HepG2 (cell line): ENCODE measurements around the gene XDH. TPM values are rescaled to one million over a fixed set of nuclear protein-coding genes. Genes with fewer than 3 reads are reported as not detected.

ENCODE experiments used
- ATAC-seq: fragments of 200-7000 bp; cut with Tn5 transposase; 3 replicates; pipeline ENCODE4 v1.9.1; 2020; ENCODE audit warnings: mild to moderate bottlenecking, moderate library complexity
- BruUV-seq: library from RNA; stranded (reverse); fragments of 400-500 nt; replicated peaks from 2 replicates; lab custom pipeline; 2021; lab: Mats Ljungman, UMichigan
- CTCF ChIA-PET: fragments of 300-600 bp; formaldehyde crosslinking; extraction: SDS; loops from one replicate; lab custom pipeline; 2021; ENCODE audit warnings: low total read pairs, inconsistent platforms, low intra/inter-chr PET ratio; lab: Yijun Ruan, JAX
- POLR2A ChIA-PET: fragments of 350-600 bp; sonication (Branson Sonifier 250); formaldehyde crosslinking; loops from one replicate; lab custom pipeline; 2020; ENCODE audit warnings: antibody characterized with exemption, inconsistent platforms; lab: Yijun Ruan, JAX
- DNase-seq: peaks from one replicate; pipeline ENCODE4 v3.0.0-alpha.2; 2015; ENCODE audit warnings: low spot score
- FAIRE-seq: peaks from 3 replicates; lab custom pipeline; 2011; peaks lifted over from hg19 to GRCh38; lab: Jason Lieb, UNC
- H2AFZ ChIP-seq: one replicate; pipeline ENCODE4 v1.6.1; 2011; ENCODE audit warnings: low read length, inconsistent platforms
- H3K27ac ChIP-seq: fragments of 300-600 bp; 3 replicates; pipeline ENCODE4 v1.8.0; 2011; ENCODE audit warnings: mixed run types, mild to moderate bottlenecking, mixed read lengths, low read length, inconsistent platforms; ENCODE audit not compliant: insufficient read depth; ENCODE audit errors: extremely low read length
- H3K27me3 ChIP-seq, 2 experiments: fragments of 200-600 bp in 1 of 2; 2 replicates in 1 of 2; 3 replicates in 1 of 2; pipeline versions ENCODE4 v1.6.0 to v1.8.0; 2011; ENCODE audit warnings: low read length in 2 of 2, mild to moderate bottlenecking in 2 of 2, moderate library complexity in 2 of 2, inconsistent platforms in 1 of 2; ENCODE audit not compliant: insufficient read depth in 2 of 2, control insufficient read depth in 1 of 2
- H3K36me3 ChIP-seq, 2 experiments: fragments of 200-600 bp in 1 of 2; replicated peaks in 1 of 2; 2 replicates in 1 of 2; 3 replicates in 1 of 2; pipeline versions ENCODE4 v1.5.1 to v1.8.0; 2011; ENCODE audit warnings: low read length in 2 of 2, inconsistent platforms in 1 of 2; ENCODE audit not compliant: insufficient read depth in 2 of 2, control insufficient read depth in 1 of 2
- H3K4me1 ChIP-seq: 2 replicates; pipeline ENCODE4 v1.5.1; 2012; ENCODE audit warnings: low read length, inconsistent platforms; ENCODE audit not compliant: insufficient read depth
- H3K4me2 ChIP-seq: 2 replicates; pipeline ENCODE4 v1.6.0; 2011; ENCODE audit warnings: low read depth, low read length, inconsistent platforms
- H3K4me3 ChIP-seq, 3 experiments: fragments of 200-600 bp in 1 of 3; sonication (generic), shearing (Covaris generic) in 1 of 3; replicated peaks in 1 of 3; 2 replicates each; pipeline ENCODE4 v1.5.1; 2011 to 2016; ENCODE audit warnings: low read length in 3 of 3, inconsistent platforms in 2 of 3, low read depth in 2 of 3, mild to moderate bottlenecking in 2 of 3, control low read depth in 1 of 3, mixed read lengths in 1 of 3; ENCODE audit not compliant: insufficient read depth in 1 of 3
- H3K79me2 ChIP-seq: one replicate; pipeline ENCODE4 v1.6.1; 2011; ENCODE audit warnings: low read length, inconsistent platforms; ENCODE audit not compliant: insufficient read depth
- H3K9ac ChIP-seq: 2 replicates; pipeline ENCODE4 v1.6.0; 2011; ENCODE audit warnings: mild to moderate bottlenecking, low read depth, low read length, inconsistent platforms; ENCODE audit not compliant: insufficient read depth
- H3K9me3 ChIP-seq: 2 replicates; pipeline ENCODE4 v1.5.1; 2012; ENCODE audit warnings: mild to moderate bottlenecking, low read length
- H4K20me1 ChIP-seq: 2 replicates; pipeline ENCODE4 v1.6.0; 2011; ENCODE audit warnings: inconsistent platforms, mild to moderate bottlenecking, low read length, moderate library complexity; ENCODE audit not compliant: insufficient read depth
- ARNT2 ChIP-seq: sonication (generic); formaldehyde crosslinking; IDR thresholded peaks from 2 replicates; pipeline ENCODE4 v1.8.0; 2022; ENCODE audit warnings: mild to moderate bottlenecking, low read depth, missing genetic modification reagents, moderate library complexity
- ATM ChIP-seq: fragments of 450-650 bp; IDR thresholded peaks from 2 replicates; pipeline ENCODE4 v1.7.1; 2017; ENCODE audit warnings: mild to moderate bottlenecking, borderline replicate concordance
- CSRNP2 ChIP-seq: sonication (generic); formaldehyde crosslinking; conservative IDR thresholded peaks from 2 replicates; pipeline ENCODE4 v1.8.0; 2022; ENCODE audit warnings: low read depth, missing genetic modification reagents
- HNF1A ChIP-seq, 2 experiments: sonication (generic) in 1 of 2; formaldehyde crosslinking in 1 of 2; IDR thresholded peaks; 2 replicates each; pipeline versions ENCODE4 v1.4.0 to v1.6.1; 2016 to 2020; ENCODE audit warnings: borderline replicate concordance in 1 of 2, low read depth in 1 of 2, mild to moderate bottlenecking in 1 of 2, missing genetic modification reagents in 1 of 2
- KLF12 ChIP-seq: sonication (generic); formaldehyde crosslinking; IDR thresholded peaks from 2 replicates; pipeline ENCODE4 v1.4.0; 2020; ENCODE audit warnings: missing genetic modification reagents, borderline replicate concordance
- MAFF ChIP-seq: IDR thresholded peaks from 2 replicates; pipeline ENCODE4 v1.6.1; 2011; ENCODE audit warnings: low read depth, low read length, improper control_type of control experiment
- NFIB ChIP-seq: sonication (generic); formaldehyde crosslinking; IDR thresholded peaks from 2 replicates; pipeline ENCODE4 v1.9.0; 2021; ENCODE audit warnings: missing genetic modification reagents, mild to moderate bottlenecking, borderline replicate concordance
- PAF1 ChIP-seq: IDR thresholded peaks from 2 replicates; pipeline ENCODE4 v1.6.1; 2016; ENCODE audit warnings: missing genetic modification reagents, missing compliant biosample characterization
- PAX8 ChIP-seq: sonication (generic); formaldehyde crosslinking; IDR thresholded peaks from 2 replicates; pipeline ENCODE4 v1.8.0; 2022; ENCODE audit warnings: mild to moderate bottlenecking, missing genetic modification reagents, borderline replicate concordance
- TARDBP ChIP-seq: sonication (generic); formaldehyde crosslinking; IDR thresholded peaks from 2 replicates; pipeline ENCODE4 v1.8.0; 2022; ENCODE audit warnings: mild to moderate bottlenecking, missing genetic modification reagents
- ZBTB7B ChIP-seq: sonication (generic); formaldehyde crosslinking; IDR thresholded peaks from 2 replicates; pipeline ENCODE4 v1.4.0; 2020; ENCODE audit warnings: missing genetic modification reagents
- ZNF260 ChIP-seq: sonication (generic); formaldehyde crosslinking; IDR thresholded peaks from 2 replicates; pipeline ENCODE4 v1.4.0; 2020; ENCODE audit warnings: missing genetic modification reagents, low read depth, mild to moderate bottlenecking, borderline replicate concordance
- ZNF350 ChIP-seq: sonication (generic); formaldehyde crosslinking; IDR thresholded peaks from 2 replicates; pipeline ENCODE4 v1.4.0; 2020; ENCODE audit warnings: mild to moderate bottlenecking, low read depth, missing genetic modification reagents, borderline replicate concordance
- WGBS: methylation state at CpG from one replicate; pipeline ENCODE4 v1.1.6; 2017; ENCODE audit warnings: low lambda C conversion rate; 5-methylcytosine and 5-hydroxymethylcytosine counted together
- in situ Hi-C: cut with HindIII; loops from 2 replicates; pipeline ENCODE4 v1.10.0; 2017; ENCODE audit warnings: low pct_unique_long_range_greater_than_20kb; ENCODE audit not compliant: extremely low pct_ligation_motif_present
- intact Hi-C: fragments of 100-400 bp; cut with micrococcal nuclease; formaldehyde crosslinking; loops from one replicate; pipeline ENCODE4 v1.10.0; 2022; ENCODE audit not compliant: unreplicated experiment
- polyA plus RNA-seq, 8 experiments: library from polyadenylated mRNA; depleted of rRNA in 3 of 8; stranded (reverse) in 7 of 8; unstranded in 1 of 8; fragments of >200 nt; fragmentation: Illumina TruSeq in 4 of 8; extraction: Trizol in 4 of 8; gene quantifications; 2 replicates each; pipeline versions ENCODE4 v1.2.1 to v1.2.3, GENCODE V29; 2011 to 2016; ENCODE audit warnings: low read depth in 4 of 8, missing spikeins in 1 of 8, mixed read lengths in 1 of 8; ENCODE audit not compliant: insufficient read depth in 1 of 8
- total RNA-seq, 5 experiments: library from RNA; depleted of rRNA; stranded (reverse); fragments of >200 nt; fragmentation: Illumina TruSeq; extraction: Trizol; gene quantifications; 2 replicates each; pipeline ENCODE4 v1.2.3, GENCODE V29; 2016; ENCODE audit warnings: low read depth in 1 of 5
- TF ChIP-seq, protein P1 (sequence below): sonication (generic); formaldehyde crosslinking; IDR thresholded peaks from 2 replicates; pipeline ENCODE4 v1.9.0; 2021; ENCODE audit warnings: missing genetic modification reagents, mild to moderate bottlenecking, borderline replicate concordance
- TF ChIP-seq, protein P2 (sequence below): IDR thresholded peaks from 2 replicates; pipeline ENCODE4 v1.6.1; 2016; ENCODE audit warnings: low read depth, control low read depth

XDH gene
- total and polyA plus RNA-seq, 2 of the 13 experiments (the other 11 are each of a cell fraction or from before 2014, with no cell fraction given), result not detected

- DNase-seq, result no peak
- in situ Hi-C loops, result no loop called here
- WGBS, result 33% methylated on average over 6 of the region's 6 CpGs
- TF ChIP-seq ZNF350 (CRISPR knock-in tag) (no peak), MAFF (no peak), ATM (no peak), NFIB (CRISPR knock-in tag) (no peak), PAF1 (no peak), ZNF260 (CRISPR knock-in tag) (no peak), ARNT2 (CRISPR knock-in tag) (no peak), PAX8 (CRISPR knock-in tag) (no peak), HNF1A (IDR thresholded peaks at IDR 0.05; ENCODE audit: low read depth) (no peak), HNF1A (CRISPR knock-in tag; IDR thresholded peaks at IDR 0.05; ENCODE audit: borderline replicate concordance) (no peak), CSRNP2 (CRISPR knock-in tag) (no peak), ZBTB7B (CRISPR knock-in tag) (no peak), KLF12 (CRISPR knock-in tag) (no peak), TARDBP (CRISPR knock-in tag) (no peak)
- TF ChIP-seq, protein P1, sequence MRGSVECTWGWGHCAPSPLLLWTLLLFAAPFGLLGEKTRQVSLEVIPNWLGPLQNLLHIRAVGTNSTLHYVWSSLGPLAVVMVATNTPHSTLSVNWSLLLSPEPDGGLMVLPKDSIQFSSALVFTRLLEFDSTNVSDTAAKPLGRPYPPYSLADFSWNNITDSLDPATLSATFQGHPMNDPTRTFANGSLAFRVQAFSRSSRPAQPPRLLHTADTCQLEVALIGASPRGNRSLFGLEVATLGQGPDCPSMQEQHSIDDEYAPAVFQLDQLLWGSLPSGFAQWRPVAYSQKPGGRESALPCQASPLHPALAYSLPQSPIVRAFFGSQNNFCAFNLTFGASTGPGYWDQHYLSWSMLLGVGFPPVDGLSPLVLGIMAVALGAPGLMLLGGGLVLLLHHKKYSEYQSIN (CRISPR knock-in tag), result no peak
- TF ChIP-seq, protein P2, sequence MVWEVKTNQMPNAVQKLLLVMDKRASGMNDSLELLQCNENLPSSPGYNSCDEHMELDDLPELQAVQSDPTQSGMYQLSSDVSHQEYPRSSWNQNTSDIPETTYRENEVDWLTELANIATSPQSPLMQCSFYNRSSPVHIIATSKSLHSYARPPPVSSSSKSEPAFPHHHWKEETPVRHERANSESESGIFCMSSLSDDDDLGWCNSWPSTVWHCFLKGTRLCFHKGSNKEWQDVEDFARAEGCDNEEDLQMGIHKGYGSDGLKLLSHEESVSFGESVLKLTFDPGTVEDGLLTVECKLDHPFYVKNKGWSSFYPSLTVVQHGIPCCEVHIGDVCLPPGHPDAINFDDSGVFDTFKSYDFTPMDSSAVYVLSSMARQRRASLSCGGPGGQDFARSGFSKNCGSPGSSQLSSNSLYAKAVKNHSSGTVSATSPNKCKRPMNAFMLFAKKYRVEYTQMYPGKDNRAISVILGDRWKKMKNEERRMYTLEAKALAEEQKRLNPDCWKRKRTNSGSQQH (CRISPR knock-in tag), result no peak
These were observed 35.6 kb downstream of the XDH start for GRCh38 chr2:31378791-31379501.

More at GRCh38 chr2:31378791-31379501, 35.6 kb downstream of the XDH start:
- H2AFZ ChIP-seq, result no peak overlapping the region
- H3K9ac ChIP-seq, result no peak overlapping the region
- no TSS peak for BruUV-seq
- H4K20me1 ChIP-seq, result no peaks in the 10 kb centered on the region
- no peaks in the 10 kb centered on the region for H3K9me3 ChIP-seq
- peaks cover 1 to 20% of the 10 kb centered on the region in 2 experiments; a peak in 2 of 5 replicates for H3K27me3 ChIP-seq
- H3K27ac ChIP-seq, result no peak overlapping the region
- no peak; the same call in 2 of the 3 replicates for ATAC-seq
- CTCF ChIA-PET, result no interaction called here
- FAIRE-seq, result no peak
- no peaks in the 10 kb centered on the region for H3K4me1 ChIP-seq
- intact Hi-C loops, result no loop called here
- no peak overlapping the region for H3K4me2 ChIP-seq
- H3K36me3 ChIP-seq, result no peaks in the 10 kb centered on the region
- POLR2A ChIA-PET, result no interaction called here
- H3K4me3 ChIP-seq, result no peak overlapping the region
- no peaks in the 10 kb centered on the region for H3K79me2 ChIP-seq
